Heart right ventricle (tissue), 16 donors: Measurements from ENCODE around the gene HNRNPU. TPM values are rescaled to one million over a fixed set of nuclear protein-coding genes. Genes with fewer than 3 reads are reported as not detected.

Experiments used
- ATAC-seq, 8 donors: fragments of 200-7000 bp; cut with Tn5 transposase; one replicate each; pipeline ENCODE4 v1.9.1; 2020; ENCODE audit warnings: mild to moderate bottlenecking in 8 of 8, moderate library complexity in 8 of 8, moderate number of reproducible peaks in 1 of 8
- DNase-seq, 2 donors: peaks; one replicate each; pipeline ENCODE4 v3.0.0-alpha.2; 2020
- H3K27ac ChIP-seq, 10 donors: fragments of 200-600 bp; sonication (generic) in 2 of 10; one replicate each; pipeline versions ENCODE4 v1.5.0 to v1.8.0; 2020 to 2022; ENCODE audit warnings: mild to moderate bottlenecking in 3 of 10
- H3K27me3 ChIP-seq, 7 donors: fragments of 200-600 bp; one replicate each; pipeline ENCODE4 v1.8.0; 2021 to 2022; ENCODE audit warnings: mild to moderate bottlenecking in 2 of 7
- H3K36me3 ChIP-seq, 9 donors: fragments of 200-600 bp; sonication (generic) in 1 of 9; one replicate each; pipeline versions ENCODE4 v1.5.0 to v1.8.0; 2020 to 2022; ENCODE audit warnings: mild to moderate bottlenecking in 2 of 9
- H3K4me1 ChIP-seq, 9 donors: fragments of 200-600 bp; sonication (generic) in 1 of 9; one replicate each; pipeline versions ENCODE4 v1.5.0 to v1.8.0; 2020 to 2022; ENCODE audit warnings: mild to moderate bottlenecking in 4 of 9
- H3K4me3 ChIP-seq, 10 donors: fragments of 200-600 bp; sonication (generic) in 2 of 10; one replicate each; pipeline versions ENCODE4 v1.5.0 to v1.8.0; 2020 to 2022; ENCODE audit warnings: mild to moderate bottlenecking in 7 of 10, moderate library complexity in 2 of 10
- H3K9me3 ChIP-seq, 11 donors: fragments of 200-600 bp in 10 of 11; sonication (generic) in 2 of 11; one replicate each; pipeline versions ENCODE4 v1.5.0 to v1.8.0; 2013 to 2022; ENCODE audit warnings: mild to moderate bottlenecking in 2 of 11, control low read depth in 1 of 11, moderate library complexity in 1 of 11
- CTCF ChIP-seq, 9 donors: fragments of 200-600 bp; sonication (generic) in 2 of 9; IDR thresholded peaks; one replicate each; pipeline versions ENCODE4 v1.5.0 to v1.8.0; 2021 to 2022; ENCODE audit warnings: antibody characterized with exemption in 9 of 9, mild to moderate bottlenecking in 5 of 9, moderate library complexity in 1 of 9
- WGBS, 2 donors: extraction: QIAGEN DNeasy Blood & Tissue Kit; methylation state at CpG; one replicate each; pipeline ENCODE4 v1.1.7; 2013; ENCODE audit warnings: inconsistent platforms in 1 of 2; 5-methylcytosine and 5-hydroxymethylcytosine counted together
- intact Hi-C, 10 donors: fragments of 100-400 bp; cut with DNase I; formaldehyde crosslinking; loops; one replicate each; pipeline versions ENCODE4 v1.11.1 to v1.14.2; 2022
- polyA plus RNA-seq, 2 donors: library from polyadenylated mRNA; stranded (reverse); fragments of 200-250 nt; gene quantifications; one replicate each; pipeline ENCODE4 v1.2.3, GENCODE V29; 2013
- total RNA-seq, 10 donors: library from RNA; stranded (reverse); fragmentation: NEBNext Ultra II Directional in 3 of 10; extraction: Animal tissue kit (Norgen Biotek cat#: 25700) in 3 of 10; gene quantifications; one replicate each; pipeline versions ENCODE4 v1.2.1 to v1.2.4, GENCODE V29; 2021 to 2023
- donor health status: Arrhythmogenic right ventricular cardiomyopathy.
- donor health status: ischemic (EF 13 %, LVEDD 7.1; RV severe dilation, severe dysfunction).
- donor health status: healthy with polysubstance abuse.
- donor health status: DM: no; HTN: yes; CAD: no.
- donor health status: DM: no; HTN: no; CAD: no.
- donor health status: ischemic (EF 25% LVEDD 6.9; RV normal size, moderate dysfunction).
- donor health status: ischemic (EF 25% LVEDD 5.7; RV mildly dilated, moderate dysfunction).
- donor health status: healthy.
- donor health status: DM: yes; HTN: yes; CAD: no.
- donor health status: Ischemic cardiomyopathy.
- donor health status: ischemic (EF 35%, LVEDD 5.7; RV mildly dilated, moderate dysfunction).
- donor health status: nonischemic (EF 11% LVEDD 7.7; RV severe dilation, severe dysfunction).
- donor health status: DM: yes; HTN: yes; CAD: no.
- donor health status: PGD.
- donor health status: ischemic (EF 29% LVEDD 5.4; RV normal size, mild dysfunction).
- donor health status: nonischemic (EF 23%, LVEDD 6.1; RV moderate dilation, normal function).

Gene HNRNPU
- total and polyA plus RNA-seq, 12 donors = 91.0 to 200 (median 171) TPM

- intact Hi-C loops = loop anchor here in 1 of 10 donors (5.0 kb wide), 1 partner anchor 71 kb away; no protein-coding TSS in a partner anchor
- ATAC-seq (no peak), DNase-seq (no peak)
- H3K27ac ChIP-seq = no peak overlapping the region
- 75 to 81% methylated on average over 11 of the region's 11 CpGs for WGBS, 2 donors
- no peaks in the 10 kb centered on the region for H3K4me1 ChIP-seq
- H3K9me3 ChIP-seq = no peaks in the 10 kb centered on the region
- no peak overlapping the region for H3K4me3 ChIP-seq
- no peak for TF ChIP-seq CTCF (IDR thresholded peaks at IDR 0.05)
- H3K36me3 ChIP-seq = no peaks in the 10 kb centered on the region
- H3K27me3 ChIP-seq = no peaks in the 10 kb centered on the region
These were observed 17.4 kb upstream of the HNRNPU start for GRCh38 chr1:244881552-244882280.

GRCh38 chr1:244878681-244879080 lies 14.3 kb upstream of the HNRNPU start:
- DNase-seq (no peak), ATAC-seq (no peak)
- H3K4me1 ChIP-seq = no peaks in the 10 kb centered on the region
- WGBS, 2 donors = 93 to 94% methylated on average over 5 of the region's 5 CpGs
- H3K9me3 ChIP-seq = no peaks in the 10 kb centered on the region
- no peak for TF ChIP-seq CTCF (IDR thresholded peaks at IDR 0.05)
- no peaks in the 10 kb centered on the region for H3K27me3 ChIP-seq
- intact Hi-C loops = no loop called here
- H3K36me3 ChIP-seq = no peaks in the 10 kb centered on the region
- no peak overlapping the region for H3K4me3 ChIP-seq
- no peak overlapping the region for H3K27ac ChIP-seq

- DNase-seq (no peak), ATAC-seq (no peak)
- intact Hi-C loops = no loop called here
- no peak for TF ChIP-seq CTCF (IDR thresholded peaks at IDR 0.05)
- Histone ChIP-seq H3K27ac (no peak overlapping the region), H3K27me3 (no peaks in the 10 kb centered on the region), H3K36me3 (no peaks in the 10 kb centered on the region), H3K4me3 (no peak overlapping the region), H3K9me3 (no peaks in the 10 kb centered on the region), H3K4me1 (no peaks in the 10 kb centered on the region)
- WGBS, 2 donors = 92 to 95% methylated on average over 8 of the region's 8 CpGs
These were observed 12.0 kb upstream of the HNRNPU start for GRCh38 chr1:244876228-244876910.

GRCh38 chr1:244874974-244875579 lies 10.7 kb upstream of the HNRNPU start:
- no peak for ATAC-seq

More at GRCh38 chr1:244874974-244875579, 10.7 kb upstream of the HNRNPU start:
- H3K36me3 ChIP-seq = no peaks in the 10 kb centered on the region
- 80 to 81% methylated on average over 7 of the region's 7 CpGs for WGBS, 2 donors
- no peak overlapping the region for H3K27ac ChIP-seq
- H3K27me3 ChIP-seq = no peaks in the 10 kb centered on the region
- no peak for DNase-seq
- TF ChIP-seq CTCF (IDR thresholded peaks at IDR 0.05) = no peak
- H3K4me1 ChIP-seq = no peaks in the 10 kb centered on the region
- no peak overlapping the region for H3K4me3 ChIP-seq
- H3K9me3 ChIP-seq = no peaks in the 10 kb centered on the region
- intact Hi-C loops = no loop called here
